ENCODE results near the gene ZNF584.

Gene ZNF584

GRCh38 chr19:58382997-58383603 is 25.3 kb upstream of the ZNF584 start:
- intact Hi-C loops (cut with DNase I): no loop called here
- no peak for DNase-seq

GRCh38 chr19:58385313-58385890 is 23.0 kb upstream of the ZNF584 start:
- intact Hi-C loops (cut with DNase I): no loop called here

GRCh38 chr19:58385891-58386575 is 22.4 kb upstream of the ZNF584 start:
- DNase-seq: peak in 4 of 42 donors; percentile 26 to 50 (median 36)
- intact Hi-C loops (cut with DNase I): no loop called here

More at GRCh38 chr19:58385313-58385890, 23.0 kb upstream of the ZNF584 start:
- no peak for DNase-seq

DNA sequence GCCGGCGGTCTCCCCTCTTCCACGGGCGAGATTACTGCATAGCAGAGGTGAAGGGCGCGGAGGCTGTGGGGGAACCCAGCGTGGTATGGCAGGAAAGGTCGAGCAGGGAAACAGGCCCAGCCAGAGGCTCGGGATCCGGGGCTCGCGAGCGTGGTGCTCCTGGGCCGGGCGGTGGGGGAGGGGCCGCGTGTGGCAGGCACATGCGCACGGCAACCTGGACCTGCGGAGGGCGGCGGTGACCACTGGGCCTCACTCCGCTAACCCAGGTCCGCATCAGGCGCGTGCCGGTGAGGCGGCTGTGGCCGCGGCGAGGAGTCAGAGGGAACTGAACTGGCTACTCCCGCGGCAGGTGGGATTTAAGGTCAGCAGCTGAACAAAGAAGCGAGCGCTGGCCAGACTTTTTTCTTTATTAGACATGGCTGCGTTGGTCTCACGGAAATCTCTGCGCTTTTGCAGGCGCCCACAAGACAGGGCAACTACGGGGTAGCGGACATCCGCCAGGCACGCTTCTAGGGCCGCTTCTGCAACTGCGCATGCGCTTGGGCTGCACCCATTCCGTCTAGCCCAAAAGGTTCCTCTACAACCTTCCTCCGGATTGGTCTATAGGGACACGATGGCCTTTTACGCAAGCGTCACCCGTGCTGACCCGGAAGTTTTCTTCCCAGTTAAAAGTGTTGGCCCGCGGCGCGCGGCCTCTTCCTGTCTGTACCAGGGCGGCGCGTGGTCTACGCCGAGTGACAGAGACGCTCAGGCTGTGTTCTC is 21.7 kb upstream of the ZNF584 start, which contains the start of gene RPS5:
Gene RPS5 (plus strand): TSS at position 694 of the 762 bp plus-strand sequence. CDS start 869 bp downstream, outside the sequence.
- DNase-seq: peak; percentile 92 to 99 (median 97)
- intact Hi-C loops (cut with DNase I): no loop called here

- DNase-seq: no peak
- intact Hi-C loops (cut with DNase I): no loop called here
Observed at GRCh38 chr19:58387338-58388174, 20.9 kb upstream of the ZNF584 start.

DNA sequence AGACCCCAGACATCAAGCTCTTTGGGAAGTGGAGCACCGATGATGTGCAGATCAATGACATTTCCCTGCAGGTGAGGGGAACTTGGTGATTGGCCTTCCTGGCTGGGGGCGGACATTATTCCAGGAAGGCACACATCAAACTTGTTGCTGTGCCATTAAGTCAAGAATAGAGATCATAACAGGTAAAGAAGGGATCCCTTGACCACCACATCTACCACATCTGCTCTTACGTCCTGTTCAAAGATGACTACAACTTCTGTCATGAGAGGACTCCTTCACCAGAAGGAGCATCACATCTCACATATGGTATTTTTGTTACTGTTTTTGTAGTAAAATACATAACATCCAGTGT is 20.3 kb upstream of the ZNF584 start:
- no peak for DNase-seq

DNA sequence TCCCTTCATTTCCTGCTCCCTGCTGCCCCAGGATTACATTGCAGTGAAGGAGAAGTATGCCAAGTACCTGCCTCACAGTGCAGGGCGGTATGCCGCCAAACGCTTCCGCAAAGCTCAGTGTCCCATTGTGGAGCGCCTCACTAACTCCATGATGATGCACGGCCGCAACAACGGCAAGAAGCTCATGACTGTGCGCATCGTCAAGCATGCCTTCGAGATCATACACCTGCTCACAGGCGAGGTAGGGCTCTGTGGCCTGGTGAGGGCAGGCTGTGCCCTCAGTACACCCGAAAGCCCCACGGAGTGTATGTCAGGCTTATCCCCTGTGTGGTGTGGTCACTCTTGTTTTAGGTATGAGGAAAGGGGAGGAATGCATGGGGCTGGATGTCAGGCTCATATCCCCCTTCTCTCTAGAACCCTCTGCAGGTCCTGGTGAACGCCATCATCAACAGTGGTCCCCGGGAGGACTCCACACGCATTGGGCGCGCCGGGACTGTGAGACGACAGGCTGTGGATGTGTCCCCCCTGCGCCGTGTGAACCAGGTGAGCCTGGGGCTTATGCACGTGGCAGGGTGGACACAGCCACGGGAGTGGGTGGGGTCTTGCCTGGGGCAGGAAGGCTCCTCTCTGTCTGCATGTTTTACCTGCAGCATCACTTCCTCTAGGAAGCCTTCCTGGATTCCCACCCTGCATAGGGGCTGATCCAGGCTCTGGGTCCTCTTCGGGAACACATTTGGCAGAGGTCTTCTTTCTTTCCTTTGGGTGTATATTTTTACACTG is 15.3 kb upstream of the ZNF584 start:
- no peak for DNase-seq
- intact Hi-C loops (cut with DNase I): no loop called here

More for the DNA sequence above, 20.3 kb upstream of the ZNF584 start:
- intact Hi-C loops (cut with DNase I): no loop called here

- intact Hi-C loops (cut with DNase I): no loop called here
- DNase-seq: no peak
Observed at GRCh38 chr19:58393725-58394033, 14.8 kb upstream of the ZNF584 start.

DNA sequence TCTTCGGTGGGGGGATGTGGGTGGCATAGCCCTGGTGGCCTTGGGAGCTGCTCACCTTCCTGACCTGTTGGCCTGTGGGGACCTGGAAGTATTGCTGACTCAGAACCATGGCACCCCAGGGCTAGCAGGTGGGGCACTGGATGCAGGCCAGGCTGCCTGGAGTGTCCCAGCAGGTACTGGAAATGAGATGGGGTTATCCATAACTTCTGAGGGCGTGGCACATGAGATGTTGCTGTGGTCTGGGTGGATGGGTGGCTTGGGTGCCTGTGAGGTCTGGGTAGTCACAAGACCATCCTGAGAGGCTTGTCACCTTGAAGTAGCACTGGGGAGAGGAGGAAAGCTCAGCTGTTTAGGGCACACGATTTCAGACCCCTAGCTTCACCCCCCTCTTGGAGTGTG is 13.6 kb upstream of the ZNF584 start:
- intact Hi-C loops (cut with DNase I): no loop called here
- DNase-seq: no peak

GRCh38 chr19:58395220-58395978 is 13.1 kb upstream of the ZNF584 start, which contains the start of gene RNF225:
Gene RNF225 (plus strand): TSS chr19:58395656. CDS start chr19:58396090, 434 bp downstream.
- intact Hi-C loops (cut with DNase I): no loop called here
- DNase-seq: no peak

- DNase-seq: no peak
Observed at GRCh38 chr19:58395979-58396627, 12.3 kb upstream of the ZNF584 start.

GRCh38 chr19:58396691-58397532 is 11.5 kb upstream of the ZNF584 start:
- intact Hi-C loops (cut with DNase I): no loop called here
- DNase-seq: no peak

More at GRCh38 chr19:58395979-58396627, 12.3 kb upstream of the ZNF584 start:
- intact Hi-C loops (cut with DNase I): no loop called here

GRCh38 chr19:58397533-58398037 is 10.9 kb upstream of the ZNF584 start:
- no peak for DNase-seq
- intact Hi-C loops (cut with DNase I): no loop called here

GRCh38 chr19:58398087-58398486 is 10.4 kb upstream of the ZNF584 start:
- intact Hi-C loops (cut with DNase I): no loop called here
- DNase-seq: no peak

DNA sequence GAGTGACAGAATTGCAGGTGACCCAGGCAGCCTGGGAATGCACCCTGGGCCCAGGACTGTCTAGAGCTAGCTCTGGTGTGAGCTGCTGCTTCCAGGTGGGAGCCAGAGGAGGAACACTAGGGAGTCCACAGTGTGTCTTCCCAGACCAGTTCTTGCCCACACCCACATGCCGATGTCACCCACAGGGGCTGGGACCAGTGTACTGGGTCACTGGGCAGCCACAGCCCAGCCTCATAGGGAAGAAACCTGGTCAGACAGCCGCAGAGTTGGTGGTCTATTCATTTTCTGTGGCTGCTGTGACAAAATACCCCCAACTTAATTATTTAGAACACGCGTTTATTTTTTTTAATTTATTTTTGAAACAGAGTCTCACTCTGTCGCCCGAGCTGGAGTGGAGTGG is 9.9 kb upstream of the ZNF584 start:
- intact Hi-C loops (cut with DNase I): no loop called here
- no peak for DNase-seq

DNA sequence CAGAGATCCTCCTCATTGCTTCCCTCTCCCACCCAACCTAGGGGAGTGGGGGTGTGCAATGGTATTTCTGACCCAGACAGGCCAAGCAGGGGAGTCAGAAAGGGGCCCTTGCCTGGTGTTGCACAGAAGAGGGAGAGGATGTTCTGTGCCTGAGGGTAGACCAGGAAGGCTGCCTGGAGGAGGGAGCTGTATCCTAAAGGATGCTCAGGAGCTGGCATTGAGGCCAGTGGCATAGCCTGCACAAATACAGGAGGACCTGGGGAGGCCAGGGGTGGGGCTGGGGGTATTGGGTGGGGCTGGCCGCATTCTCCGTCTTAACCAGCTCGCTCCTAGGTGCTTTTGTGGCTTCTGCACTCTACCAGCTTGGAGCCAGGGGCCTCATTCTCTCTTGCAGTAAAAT is 8.5 kb upstream of the ZNF584 start:
- no peak for DNase-seq
- intact Hi-C loops (cut with DNase I): no loop called here

Measured in head of caudate nucleus (tissue), 42 donors.